GM19372 (cell line): ENCODE data around the gene DIPK1B.

ENCODE experiments used
- ATAC-seq: cut with Tn5 transposase; IDR thresholded peaks from one replicate; pipeline ENCODE4 v1.9.1; 2021; ENCODE audit warnings: mild to moderate bottlenecking, low read depth, moderate library complexity; ENCODE audit not compliant: unreplicated experiment

Gene DIPK1B

DNA sequence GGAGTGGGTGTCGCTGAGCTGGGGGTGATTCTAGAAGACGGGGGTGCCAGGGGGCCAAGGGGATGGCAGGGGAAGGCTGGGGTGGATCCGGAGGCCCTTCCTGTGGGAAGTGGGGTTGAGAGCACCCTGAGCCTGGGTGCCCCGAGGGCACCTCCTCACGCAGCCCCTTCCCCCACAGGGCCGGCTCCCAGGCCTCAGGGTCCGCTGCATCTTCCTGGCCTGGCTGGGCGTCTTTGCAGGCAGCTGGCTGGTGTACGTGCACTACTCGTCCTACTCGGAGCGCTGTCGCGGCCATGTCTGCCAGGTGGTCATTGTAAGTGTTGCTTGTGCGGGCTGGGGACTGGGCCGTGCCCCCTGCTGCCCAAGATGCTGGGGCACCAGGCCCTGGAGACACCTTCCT, 5.0 kb downstream of the DIPK1B start:
- ATAC-seq: no peak

GRCh38 chr9:136718345-136719194, 6.2 kb downstream of the DIPK1B start:
- ATAC-seq: no peak

GRCh38 chr9:136719195-136719880, 7.0 kb downstream of the DIPK1B start:
- ATAC-seq: no peak

DNA sequence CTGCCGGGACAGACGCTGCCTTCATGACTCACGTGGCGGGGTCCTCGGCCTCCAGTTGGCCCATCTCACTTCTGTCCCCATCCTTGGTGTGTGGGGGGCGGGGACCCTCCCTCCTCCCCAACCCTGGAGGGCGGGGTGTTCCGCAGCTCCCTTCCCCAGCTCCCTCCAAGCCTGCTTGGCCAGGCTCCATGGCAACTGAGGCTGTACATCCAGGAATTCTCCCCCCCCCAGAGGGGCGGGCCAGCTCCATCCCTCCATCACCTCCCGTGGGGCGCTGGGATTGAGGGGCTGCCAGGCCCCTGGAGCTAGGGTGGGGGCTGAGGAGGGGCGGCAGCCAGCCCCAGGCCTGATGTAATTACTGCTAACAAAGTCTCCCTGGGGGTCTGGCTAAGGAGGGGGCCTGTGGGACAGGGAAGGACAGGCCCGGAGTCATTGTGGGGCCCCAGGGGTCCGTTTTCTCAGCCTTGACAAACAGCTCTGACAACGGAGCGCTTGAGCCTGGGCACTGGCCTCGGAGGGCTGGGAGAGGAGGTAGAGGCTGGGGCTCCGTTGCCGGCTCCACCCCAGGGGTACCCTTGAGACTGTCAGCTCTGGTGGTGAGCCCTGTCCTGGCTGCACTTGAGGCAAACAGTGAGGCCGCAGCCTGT, 8.0 kb downstream of the DIPK1B start:
- no peak for ATAC-seq

DNA sequence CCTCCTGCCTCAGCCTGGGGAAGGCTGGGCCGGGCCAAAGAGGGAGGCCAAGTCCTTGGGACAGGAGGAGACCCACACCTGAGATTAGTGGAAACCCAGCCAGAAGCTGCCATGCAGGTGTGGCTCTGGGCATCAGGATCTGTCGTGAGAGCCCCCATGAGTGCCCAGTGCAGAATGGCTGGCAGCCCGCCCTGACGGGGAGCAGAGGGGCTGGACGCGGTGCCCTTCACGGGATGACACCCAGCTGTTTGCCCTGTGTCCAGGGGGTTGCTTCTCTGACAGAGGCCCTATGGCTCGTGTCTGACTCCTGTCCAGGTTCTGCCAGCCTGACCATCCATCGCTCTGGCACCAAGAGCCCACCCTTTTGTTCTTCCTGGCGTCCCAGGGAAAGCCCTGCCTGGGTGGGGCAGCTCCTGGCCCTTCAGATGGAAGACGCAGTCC, 8.5 kb downstream of the DIPK1B start:
- no peak for ATAC-seq

- ATAC-seq: no peak
Measured at GRCh38 chr9:136721339-136722092, 9.1 kb downstream of the DIPK1B start.

GRCh38 chr9:136722093-136722968, 10.0 kb downstream of the DIPK1B start:
- ATAC-seq: no peak

GRCh38 chr9:136722969-136723356, 10.6 kb downstream of the DIPK1B start:
- no peak for ATAC-seq

DNA sequence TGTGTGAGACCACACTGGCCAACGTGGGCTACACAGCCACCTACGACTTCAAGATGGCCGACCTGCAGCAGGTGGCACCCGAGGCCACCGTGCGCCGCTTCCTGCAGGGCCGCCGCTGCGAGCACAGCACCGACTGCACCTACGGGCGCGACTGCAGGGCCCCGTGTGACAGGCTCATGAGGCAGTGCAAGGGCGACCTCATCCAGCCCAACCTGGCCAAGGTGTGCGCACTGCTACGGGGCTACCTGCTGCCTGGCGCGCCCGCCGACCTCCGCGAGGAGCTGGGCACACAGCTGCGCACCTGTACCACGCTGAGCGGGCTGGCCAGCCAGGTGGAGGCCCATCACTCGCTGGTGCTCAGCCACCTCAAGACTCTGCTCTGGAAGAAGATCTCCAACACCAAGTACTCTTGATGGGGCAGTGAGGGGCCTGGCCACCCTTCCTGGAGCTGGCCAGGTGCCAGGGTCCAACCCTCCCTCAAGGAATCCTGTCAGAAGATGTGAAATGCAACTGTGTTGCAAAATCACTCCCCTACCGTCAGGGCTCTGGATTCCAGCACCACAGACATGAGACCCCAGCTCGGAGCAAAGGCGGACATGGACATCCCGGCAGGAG, 11.1 kb downstream of the DIPK1B start:
- ATAC-seq: no peak

DNA sequence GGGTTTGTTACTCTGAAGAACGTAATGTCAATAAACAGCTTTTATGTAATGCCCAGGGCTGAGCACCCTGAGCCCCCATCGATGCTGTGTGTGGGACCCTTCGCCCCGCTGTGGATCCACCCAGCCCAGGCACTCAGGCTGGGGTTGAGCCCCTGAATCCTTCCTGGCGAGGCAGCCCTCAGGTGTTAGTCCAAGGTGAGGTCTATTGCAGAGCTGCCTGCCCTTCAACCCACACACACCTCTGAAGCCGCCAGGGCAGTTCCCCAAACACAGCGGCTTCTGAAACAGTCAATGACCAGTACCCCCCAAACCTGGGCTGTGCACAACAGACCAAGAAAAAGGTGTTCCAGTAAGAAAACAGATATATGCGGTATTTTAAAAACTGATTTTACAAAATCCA, 11.6 kb downstream of the DIPK1B start:
- ATAC-seq: no peak

DNA sequence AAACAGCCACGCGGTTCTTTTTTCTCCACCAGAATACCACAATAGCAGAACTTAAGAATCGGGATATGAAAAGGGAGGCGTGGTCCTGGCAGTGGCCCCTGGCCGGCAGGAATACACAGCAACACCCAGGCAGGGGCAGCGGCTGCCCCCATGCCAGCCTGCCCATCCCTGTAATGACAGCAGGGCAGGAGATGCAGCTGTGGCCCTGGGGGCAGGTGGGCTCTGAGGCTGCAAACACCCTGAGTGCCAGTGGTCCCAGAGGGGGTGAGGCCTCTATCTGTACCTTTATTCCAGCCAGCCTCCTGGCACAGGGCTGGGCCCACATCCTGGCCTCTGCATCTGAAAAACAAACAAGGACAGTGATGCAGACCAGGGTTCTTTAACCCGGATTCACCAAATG, 12.4 kb downstream of the DIPK1B start:
- ATAC-seq: no peak

DNA sequence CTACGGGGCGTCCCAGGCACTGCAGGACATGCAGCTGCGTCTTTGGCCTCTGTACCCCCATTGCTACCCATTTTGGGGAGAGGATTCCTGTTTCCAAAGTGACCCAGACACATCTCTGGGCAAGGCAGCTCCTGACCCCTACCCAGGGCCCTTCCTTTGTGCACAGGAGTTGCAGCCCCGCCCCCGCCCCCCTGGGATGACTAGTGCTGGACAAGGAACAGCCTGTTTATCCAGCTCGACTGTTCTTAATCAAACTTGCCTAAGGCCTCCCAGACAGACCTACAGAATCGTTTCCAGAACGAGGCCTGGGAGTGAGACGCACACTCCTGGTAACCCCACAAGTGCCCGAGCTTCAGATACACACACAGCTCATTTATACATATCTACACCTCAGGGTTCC, 13.2 kb downstream of the DIPK1B start:
- no peak for ATAC-seq

- no peak for ATAC-seq
Measured at GRCh38 chr9:136726118-136726517, 13.7 kb downstream of the DIPK1B start.

DNA sequence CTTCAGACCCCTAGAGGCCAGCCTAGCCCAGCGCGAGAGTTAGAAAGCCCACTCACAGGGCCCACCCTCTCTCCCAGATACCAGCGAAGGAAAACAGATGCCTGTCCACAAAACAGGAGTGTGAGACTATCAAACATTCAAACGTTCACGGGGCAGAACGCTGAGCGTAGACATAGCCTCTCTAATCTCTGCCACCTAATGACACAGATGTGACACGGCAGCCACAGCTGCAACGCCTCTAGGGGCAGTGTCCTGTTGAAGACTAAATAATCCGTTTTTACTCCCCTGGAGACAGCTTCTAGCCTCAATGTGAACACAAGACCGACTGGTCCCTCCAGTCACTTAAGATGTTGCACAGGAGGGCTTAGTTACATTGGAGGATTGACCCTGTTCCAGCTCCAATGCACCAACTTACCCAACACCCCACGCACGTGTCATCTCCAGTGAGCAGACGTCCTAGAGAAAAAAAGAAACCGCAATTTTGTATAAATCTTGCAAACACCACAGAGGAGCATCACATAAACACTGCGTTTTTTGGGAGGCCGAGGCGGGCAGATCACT, 14.3 kb downstream of the DIPK1B start:
- no peak for ATAC-seq

DNA sequence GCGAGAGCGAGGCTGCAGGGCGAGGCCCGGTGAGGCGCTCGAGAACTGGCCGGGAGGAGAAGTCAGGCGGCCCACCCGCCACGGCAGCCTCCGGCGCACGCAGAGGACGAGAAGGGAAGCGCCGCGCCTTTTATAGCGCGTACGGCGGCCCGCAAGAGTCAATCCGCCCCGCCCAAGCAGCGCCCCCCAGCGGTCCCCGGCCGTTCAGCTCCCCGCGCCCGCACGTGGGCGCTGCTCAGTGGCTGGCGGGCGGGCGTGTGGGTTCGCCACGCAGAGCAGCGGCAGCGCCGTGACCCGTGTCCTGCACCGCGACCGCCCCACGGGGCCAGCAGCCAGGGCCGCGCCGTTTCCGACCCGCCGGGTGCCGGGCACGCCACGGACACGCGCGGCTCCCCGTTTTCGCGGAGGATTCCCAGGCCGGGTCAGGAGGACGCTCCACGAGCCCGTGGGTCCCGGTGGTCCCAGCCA, 15.7 kb downstream of the DIPK1B start:
- peak; percentile 66 for ATAC-seq

GRCh38 chr9:136728548-136729123, 16.3 kb downstream of the DIPK1B start:
- ATAC-seq: peak; percentile 3

DNA sequence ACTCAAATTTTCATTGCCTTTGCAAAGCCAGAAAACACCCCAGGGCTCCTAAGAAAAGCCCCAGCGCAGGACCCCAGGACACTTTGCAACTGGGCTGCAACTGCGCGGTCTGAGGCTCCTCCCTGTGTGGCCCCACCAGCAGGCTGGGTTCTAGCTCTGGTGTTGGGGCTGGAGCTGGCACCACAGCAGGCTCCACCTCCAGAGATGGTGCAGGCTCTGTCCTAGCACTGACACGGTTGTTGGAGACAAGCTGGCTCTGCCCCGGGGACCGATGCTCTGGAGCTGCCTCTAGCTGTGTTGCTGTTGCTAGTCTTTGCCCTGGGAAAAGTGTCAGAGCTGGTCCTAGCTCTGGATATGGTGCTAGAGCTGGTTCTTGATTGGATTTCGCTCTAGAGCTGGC, 16.8 kb downstream of the DIPK1B start:
- no peak for ATAC-seq

- no peak for ATAC-seq
Measured at GRCh38 chr9:136729926-136730325, 17.6 kb downstream of the DIPK1B start.
